CD4-positive, alpha-beta T cell treated with Interleukin-6 for 4 hours (primary cell): ENCODE data around the gene CREB5.
A peak's percentile ranks its signal among the peaks of the same experiment; 100 is the strongest.

ENCODE experiments used
- DNase-seq: peaks from one replicate; pipeline ENCODE4 v3.0.0-alpha.2; 2020; ENCODE audit warnings: mixed read lengths

CREB5 gene

GRCh38 chr7:28836716-28837115 lies 424.4 kb downstream of the CREB5 start:
- no peak for DNase-seq

GRCh38 chr7:28837216-28837615 lies 424.9 kb downstream of the CREB5 start:
- DNase-seq, result no peak

- no peak for DNase-seq
Observed at GRCh38 chr7:28840592-28840995, 428.3 kb downstream of the CREB5 start.

GRCh38 chr7:28841766-28842165 lies 429.4 kb downstream of the CREB5 start:
- DNase-seq, result no peak

GRCh38 chr7:28842769-28843295 lies 430.5 kb downstream of the CREB5 start:
- no peak for DNase-seq

GRCh38 chr7:28845106-28845505 lies 432.8 kb downstream of the CREB5 start:
- no peak for DNase-seq

- no peak for DNase-seq
Observed at GRCh38 chr7:28847176-28847575, 434.9 kb downstream of the CREB5 start.

GRCh38 chr7:28847681-28848080 lies 435.4 kb downstream of the CREB5 start:
- no peak for DNase-seq

GRCh38 chr7:28848906-28849305 lies 436.6 kb downstream of the CREB5 start:
- no peak for DNase-seq

GRCh38 chr7:28850699-28851098 lies 438.4 kb downstream of the CREB5 start:
- DNase-seq, result no peak

- DNase-seq, result no peak
Observed at GRCh38 chr7:28853150-28853549, 440.8 kb downstream of the CREB5 start.

GRCh38 chr7:28853834-28854749 lies 441.8 kb downstream of the CREB5 start:
- DNase-seq, result peak; percentile 61

GRCh38 chr7:28854750-28855074 lies 442.4 kb downstream of the CREB5 start:
- no peak for DNase-seq

- no peak for DNase-seq
Observed at GRCh38 chr7:28855538-28856217, 443.4 kb downstream of the CREB5 start.

- no peak for DNase-seq
Observed at GRCh38 chr7:28856656-28857055, 444.3 kb downstream of the CREB5 start.

- DNase-seq, result no peak
Observed at GRCh38 chr7:28858206-28858605, 445.9 kb downstream of the CREB5 start.

GRCh38 chr7:28858895-28859294 lies 446.6 kb downstream of the CREB5 start:
- DNase-seq, result no peak

- DNase-seq, result no peak
Observed at GRCh38 chr7:28861825-28862224, 449.5 kb downstream of the CREB5 start.

- no peak for DNase-seq
Observed at GRCh38 chr7:28862595-28863272, 450.4 kb downstream of the CREB5 start.

- DNase-seq, result no peak
Observed at GRCh38 chr7:28865601-28866144, 453.4 kb downstream of the CREB5 start.

GRCh38 chr7:28868712-28869111 lies 456.4 kb downstream of the CREB5 start:
- DNase-seq, result no peak

GRCh38 chr7:28871077-28871476 lies 458.8 kb downstream of the CREB5 start:
- no peak for DNase-seq

- no peak for DNase-seq
Observed at GRCh38 chr7:28871631-28872030, 459.3 kb downstream of the CREB5 start.
